ENCODE results near the gene IRX3.
"Not testable (repeated sequence)": the region's sequence is repeated elsewhere in the genome, so short reads cannot be mapped to it uniquely, and the experiment has no call there.

IRX3 gene

GRCh38 chr16:54273566-54273965 is 13.0 kb downstream of the IRX3 start:
- no peak for FAIRE-seq

DNA sequence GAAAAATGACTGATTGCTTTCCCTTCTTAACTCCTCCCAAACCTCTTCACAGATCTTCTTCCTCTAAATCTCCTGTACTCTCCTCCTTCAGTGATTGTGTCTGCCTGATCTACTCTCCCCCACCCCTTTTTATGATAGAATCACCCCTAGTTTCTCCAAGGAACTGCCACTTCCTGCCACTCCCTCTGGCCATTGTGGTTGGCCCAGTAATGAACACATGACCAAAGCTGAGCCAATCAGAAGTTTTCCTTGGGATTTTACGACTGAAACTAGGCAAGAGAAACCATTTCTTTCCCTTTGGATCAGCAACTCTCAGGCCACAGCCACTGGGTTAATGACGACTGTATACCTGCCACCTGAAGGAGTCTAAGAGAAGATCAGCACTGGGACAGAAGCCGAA is 15.9 kb downstream of the IRX3 start:
- no peak for FAIRE-seq

DNA sequence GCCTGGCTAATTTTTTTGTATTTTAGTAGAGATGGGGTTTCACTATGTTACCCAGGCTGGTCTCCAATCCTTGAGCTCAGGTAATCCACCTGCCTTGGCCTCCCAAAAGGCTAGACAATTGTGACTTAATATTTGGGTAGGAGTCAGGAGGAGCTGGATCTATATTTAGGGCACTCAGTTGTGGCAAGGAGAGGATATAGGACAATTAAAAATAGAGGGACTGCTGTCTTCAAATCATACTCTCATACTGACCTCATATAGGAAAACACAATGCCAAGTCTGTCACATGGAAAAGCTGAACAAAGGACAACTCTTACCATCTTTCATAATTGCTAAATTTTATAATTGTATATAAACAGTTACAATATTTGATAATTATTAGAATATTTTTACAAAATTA is 17.1 kb downstream of the IRX3 start:
- no peak for FAIRE-seq

- no peak for FAIRE-seq
These were observed 17.8 kb downstream of the IRX3 start for GRCh38 chr16:54268766-54269165.

GRCh38 chr16:54268340-54268739 is 18.2 kb downstream of the IRX3 start:
- FAIRE-seq: no peak

- FAIRE-seq: no peak
These were observed 20.1 kb downstream of the IRX3 start for GRCh38 chr16:54266363-54266955.

DNA sequence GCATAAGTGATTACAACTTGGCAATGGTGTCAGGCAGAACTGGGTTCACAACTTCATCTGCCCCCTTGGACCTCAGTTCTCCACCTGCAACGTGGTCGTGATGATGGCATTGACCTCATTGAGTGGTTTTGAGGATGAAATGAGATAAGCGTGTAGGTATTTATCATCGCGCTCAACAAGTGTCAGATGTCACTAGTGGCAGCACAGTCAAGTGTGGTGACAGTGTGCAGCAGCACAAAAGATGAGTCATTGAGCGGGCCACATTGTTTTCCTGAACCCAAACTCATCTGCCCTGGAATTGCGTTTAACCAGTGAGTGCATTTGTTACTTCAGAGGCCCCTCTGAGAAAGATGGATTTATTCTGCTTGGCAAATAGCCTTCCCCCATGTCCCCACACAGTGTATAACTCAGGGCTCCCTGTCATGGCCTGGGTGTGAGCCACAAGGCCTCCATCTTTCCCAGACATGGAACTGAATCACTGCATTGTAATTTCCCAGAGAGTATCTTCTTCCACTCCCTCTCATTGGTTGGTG is 20.9 kb downstream of the IRX3 start:
- no peak for FAIRE-seq

GRCh38 chr16:54253118-54253517 is 33.5 kb downstream of the IRX3 start:
- no peak for FAIRE-seq

GRCh38 chr16:54248863-54249710 is 37.5 kb downstream of the IRX3 start:
- no peak for FAIRE-seq

- not testable (repeated sequence) for FAIRE-seq
These were observed 38.9 kb downstream of the IRX3 start for GRCh38 chr16:54247705-54248104.

DNA sequence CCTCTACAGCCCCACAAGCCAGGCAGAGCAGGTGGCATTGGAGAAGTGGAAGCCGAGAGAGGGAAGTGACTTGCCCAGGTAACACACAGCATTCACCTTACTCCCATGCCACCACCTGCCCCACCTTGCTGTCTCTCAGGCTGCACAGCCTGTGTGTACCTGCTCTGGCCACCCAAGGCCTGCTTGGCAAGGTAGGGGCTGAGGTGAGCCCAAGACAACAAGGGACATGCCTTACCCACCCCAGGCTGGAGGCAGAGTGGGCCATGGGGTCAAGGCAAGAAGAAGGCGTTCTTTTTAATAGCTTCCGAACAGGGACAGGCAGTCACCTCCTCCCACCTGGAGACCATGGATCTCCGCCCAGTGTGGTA is 40.1 kb downstream of the IRX3 start:
- FAIRE-seq: no peak

GRCh38 chr16:54245788-54246453 is 40.7 kb downstream of the IRX3 start:
- no peak for FAIRE-seq

- no peak for FAIRE-seq
These were observed 42.3 kb downstream of the IRX3 start for GRCh38 chr16:54244061-54244886.

DNA sequence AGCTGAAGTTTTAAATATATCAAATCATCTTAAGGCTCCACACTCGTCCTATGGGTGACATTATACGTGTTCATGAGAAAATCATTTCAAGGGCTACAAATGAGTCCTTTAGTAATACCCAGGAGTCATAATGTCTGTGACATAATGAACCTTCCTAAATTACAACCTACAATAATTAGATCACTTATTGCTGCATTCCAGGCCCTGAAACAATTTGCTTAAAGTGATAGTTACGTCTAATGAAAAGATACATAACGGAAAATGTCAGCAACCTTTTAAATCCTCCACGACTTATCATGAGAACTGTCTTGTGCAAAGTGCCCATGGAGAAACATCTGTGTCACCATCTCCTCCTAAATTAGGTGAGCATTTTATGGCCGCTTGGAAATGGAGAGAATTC is 43.4 kb downstream of the IRX3 start:
- no peak for FAIRE-seq

GRCh38 chr16:54242199-54242598 is 44.4 kb downstream of the IRX3 start:
- FAIRE-seq: no peak

GRCh38 chr16:54241525-54241924 is 45.1 kb downstream of the IRX3 start:
- FAIRE-seq: no peak

GRCh38 chr16:54240271-54241129 is 46.1 kb downstream of the IRX3 start:
- FAIRE-seq: no peak

- no peak for FAIRE-seq
These were observed 47.1 kb downstream of the IRX3 start for GRCh38 chr16:54239456-54239855.

- FAIRE-seq: no peak
These were observed 49.8 kb downstream of the IRX3 start for GRCh38 chr16:54236773-54237172.

GRCh38 chr16:54233615-54234014 is 53.0 kb downstream of the IRX3 start:
- no peak for FAIRE-seq

Measured in colon (tissue), 2 donors.